HG03280 (cell line): ENCODE measurements around the gene VGLL2.
"Not testable (repeated sequence)": the region's sequence is repeated elsewhere in the genome, so short reads cannot be mapped to it uniquely, and the experiment has no call there.

Experiments
- ATAC-seq: cut with Tn5 transposase; IDR thresholded peaks from one replicate; pipeline ENCODE4 v1.9.1; 2021; ENCODE audit warnings: mild to moderate bottlenecking, moderate library complexity; ENCODE audit not compliant: unreplicated experiment

The VGLL2 gene

GRCh38 chr6:117265410-117266256 lies at the start of gene VGLL2:
Gene VGLL2 (plus strand): TSS chr6:117265558. CDS start chr6:117265764, 206 bp downstream.
- ATAC-seq = no peak

GRCh38 chr6:117222861-117223260 lies 42.5 kb upstream of the VGLL2 start:
- no peak for ATAC-seq

- ATAC-seq = no peak
These were observed 38.6 kb upstream of the VGLL2 start for GRCh38 chr6:117226778-117227177.

- no peak for ATAC-seq
These were observed 38.0 kb upstream of the VGLL2 start for GRCh38 chr6:117227245-117227962.

- ATAC-seq = no peak
These were observed 37.2 kb upstream of the VGLL2 start for GRCh38 chr6:117228202-117228601.

GRCh38 chr6:117229870-117230269 lies 35.5 kb upstream of the VGLL2 start:
- no peak for ATAC-seq

- ATAC-seq = no peak
These were observed 33.9 kb upstream of the VGLL2 start for GRCh38 chr6:117231466-117231865.

- no peak for ATAC-seq
These were observed 33.2 kb upstream of the VGLL2 start for GRCh38 chr6:117232196-117232595.

- no peak for ATAC-seq
These were observed 32.2 kb upstream of the VGLL2 start for GRCh38 chr6:117233145-117233544.

- ATAC-seq = no peak
These were observed 27.8 kb upstream of the VGLL2 start for GRCh38 chr6:117237561-117237960.

- not testable (repeated sequence) for ATAC-seq
These were observed 20.8 kb upstream of the VGLL2 start for GRCh38 chr6:117244571-117244970.

- not testable (repeated sequence) for ATAC-seq
These were observed 20.4 kb upstream of the VGLL2 start for GRCh38 chr6:117244979-117245378.

- no peak for ATAC-seq
These were observed 11.6 kb upstream of the VGLL2 start for GRCh38 chr6:117253785-117254184.

- no peak for ATAC-seq
These were observed 2.6 kb upstream of the VGLL2 start for GRCh38 chr6:117262799-117263198.

- no peak for ATAC-seq
These were observed 1.9 kb upstream of the VGLL2 start for GRCh38 chr6:117263353-117263927.

GRCh38 chr6:117264369-117264691 lies 1.0 kb upstream of the VGLL2 start:
- no peak for ATAC-seq

GRCh38 chr6:117264692-117265409 lies 507 bp upstream of the VGLL2 start:
- ATAC-seq = no peak

GRCh38 chr6:117266257-117267053 lies 1.1 kb downstream of the VGLL2 start:
- no peak for ATAC-seq

GRCh38 chr6:117267054-117267347 lies 1.6 kb downstream of the VGLL2 start:
- ATAC-seq = no peak

GRCh38 chr6:117267766-117268534 lies 2.6 kb downstream of the VGLL2 start:
- no peak for ATAC-seq
